Measurements from ENCODE around the gene MACROD2.

MACROD2 gene

DNA sequence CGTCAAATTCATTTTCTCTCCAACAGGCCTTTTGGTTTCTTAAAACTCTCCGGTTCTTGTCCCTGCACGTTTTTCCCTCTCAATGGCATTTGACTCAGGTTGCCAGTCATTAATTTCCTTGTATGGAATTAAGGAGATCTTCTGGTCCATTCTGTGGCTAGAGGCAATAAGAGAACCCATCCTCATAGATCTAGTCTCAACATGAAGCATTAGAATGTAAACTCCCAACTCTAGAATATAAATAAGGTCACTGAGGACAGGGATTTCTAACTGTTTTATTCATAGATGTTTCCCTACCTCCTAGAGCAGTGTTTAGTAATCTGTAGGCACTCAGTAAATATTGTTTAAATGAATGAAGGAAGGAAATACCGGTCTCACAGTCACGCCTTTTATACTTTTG is 527.3 kb downstream of the MACROD2 start:
- DNase-seq (ENCODE audit: low read depth, low spot score) = no peak

DNA sequence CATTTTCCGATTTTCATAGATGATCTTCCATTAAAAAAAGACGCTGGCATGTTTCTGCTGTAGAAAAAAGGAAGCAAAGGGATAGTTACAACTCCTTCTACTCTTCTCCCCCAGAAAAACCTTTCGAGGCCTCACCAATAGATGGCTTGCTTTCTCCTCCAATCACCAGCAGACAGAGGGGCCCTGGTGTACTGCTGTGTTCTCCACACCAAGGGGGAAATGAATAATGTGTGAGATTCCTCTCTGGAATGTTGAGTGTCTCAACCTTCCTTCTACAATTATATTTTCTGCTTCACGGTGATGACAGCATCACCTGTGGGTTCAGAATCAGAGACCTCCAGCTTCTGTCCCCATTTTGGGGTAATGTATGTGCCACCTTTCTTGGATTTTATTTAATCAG is 527.8 kb downstream of the MACROD2 start:
- no peak for DNase-seq (ENCODE audit: low read depth, low spot score)

DNA sequence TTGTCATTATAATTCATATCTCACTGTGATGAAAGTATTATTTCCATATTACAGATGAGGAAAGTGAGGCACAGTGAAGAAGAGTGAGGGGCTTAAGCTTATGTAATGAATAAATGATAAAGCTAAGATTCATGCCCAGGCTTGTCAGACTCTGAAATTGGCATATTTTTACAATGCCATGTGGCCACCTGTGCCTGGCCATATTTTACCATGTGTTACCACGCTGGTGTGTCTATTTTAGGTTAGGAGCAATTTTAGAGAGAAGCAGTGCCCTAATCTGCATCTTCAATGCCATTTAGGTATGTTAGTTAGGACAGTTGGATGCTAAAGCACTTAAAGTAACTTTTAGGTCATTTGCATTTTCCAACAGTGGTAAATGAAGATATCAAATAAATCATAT is 530.1 kb downstream of the MACROD2 start:
- no peak for DNase-seq (ENCODE audit: low read depth, low spot score)

DNA sequence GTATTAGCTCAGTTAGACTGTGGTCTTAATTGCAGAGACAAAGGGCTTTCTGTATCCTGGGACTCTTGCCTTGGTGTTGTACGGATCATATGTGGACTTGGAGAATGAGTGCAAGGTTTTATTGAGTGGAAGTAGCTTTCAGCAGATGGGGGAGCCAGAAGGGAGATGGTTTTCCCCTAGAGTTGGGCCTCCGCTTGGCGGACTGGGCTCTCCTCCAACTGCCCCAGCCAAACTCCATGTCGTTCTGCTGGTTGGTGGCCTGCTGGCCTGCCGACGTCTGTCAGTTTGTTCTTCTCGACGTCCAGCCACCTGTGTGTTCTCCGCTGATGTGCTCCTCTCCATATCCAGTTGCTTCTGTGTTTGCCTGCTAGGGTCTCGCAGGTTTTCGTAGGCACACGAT is 531.6 kb downstream of the MACROD2 start:
- DNase-seq (ENCODE audit: low read depth, low spot score) = no peak

DNA sequence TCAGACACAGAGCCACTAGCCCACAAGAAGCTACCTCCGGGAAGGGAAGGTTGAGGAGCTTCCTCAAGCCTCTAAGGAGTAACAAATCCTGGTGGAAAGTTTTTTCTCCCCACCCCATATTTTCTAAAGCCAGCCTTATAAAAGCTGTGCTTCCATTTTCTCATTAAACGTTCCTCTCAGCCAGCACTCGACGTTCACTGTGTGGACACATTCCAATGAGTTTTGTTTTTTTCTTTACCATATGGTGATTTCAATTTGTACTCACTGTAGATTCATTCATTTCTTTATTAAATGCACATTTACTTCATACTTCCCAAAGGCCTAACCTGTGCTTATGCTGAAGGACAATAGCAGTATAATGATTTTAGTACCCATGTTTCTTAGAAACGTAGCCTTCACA is 536.5 kb downstream of the MACROD2 start:
- DNase-seq (ENCODE audit: low read depth, low spot score) = no peak

DNA sequence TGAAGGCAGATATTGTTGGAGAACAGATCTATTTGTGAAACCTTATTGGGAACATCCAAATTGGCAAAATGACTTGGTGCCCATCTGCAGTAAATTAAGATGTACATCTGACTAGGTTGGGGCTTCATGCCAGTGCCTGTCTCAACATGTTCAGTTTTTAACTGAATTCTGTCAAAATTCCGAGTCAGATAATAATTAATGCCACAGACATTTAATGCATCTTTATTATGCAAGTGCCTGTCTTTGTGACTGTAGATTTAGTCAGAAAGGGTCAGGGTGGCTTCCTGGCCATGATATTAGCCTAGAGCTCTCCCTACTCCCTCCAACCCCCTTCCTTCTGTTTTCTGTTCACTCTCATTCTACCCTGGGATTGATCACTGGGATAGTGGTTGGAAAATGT is 541.4 kb downstream of the MACROD2 start:
- no peak for DNase-seq (ENCODE audit: low read depth, low spot score)

DNA sequence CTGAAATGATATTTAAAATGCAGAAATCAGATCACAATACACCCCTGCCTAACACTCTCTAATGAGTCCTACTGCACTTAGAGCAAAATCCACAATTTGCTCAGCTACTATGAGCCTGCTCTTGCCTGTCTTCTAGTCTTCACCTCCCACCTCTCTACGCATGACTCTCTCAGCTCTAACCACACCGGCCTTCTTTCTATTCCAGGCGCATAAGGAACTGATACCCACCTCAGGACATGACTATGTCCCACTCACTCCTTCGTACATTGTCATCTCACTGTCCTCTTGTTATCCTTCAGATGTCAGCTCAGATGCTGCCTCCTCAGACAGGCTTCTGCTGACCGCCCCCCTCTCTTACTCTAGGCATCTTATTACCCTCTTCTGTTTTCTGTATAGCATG is 543.1 kb downstream of the MACROD2 start:
- DNase-seq (ENCODE audit: low read depth, low spot score) = no peak

DNA sequence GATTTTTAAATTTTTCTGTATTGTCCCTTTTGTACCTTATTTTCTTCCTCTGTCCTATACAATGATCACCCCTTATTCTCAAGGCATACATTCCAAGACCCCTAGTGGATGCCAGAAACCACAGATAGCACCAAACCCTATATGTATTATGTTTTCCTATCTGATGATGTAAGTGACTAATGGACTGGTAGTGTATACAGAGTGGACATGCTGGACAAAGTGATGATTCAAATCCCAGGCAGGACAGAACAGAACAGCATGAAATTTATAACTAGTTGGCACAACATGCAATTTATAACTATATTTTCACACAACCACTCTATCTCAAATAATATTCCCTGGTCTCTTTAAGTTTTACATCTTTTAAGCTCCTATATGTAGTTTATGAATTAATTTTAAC is 547.7 kb downstream of the MACROD2 start:
- DNase-seq (ENCODE audit: low read depth, low spot score) = no peak

DNA sequence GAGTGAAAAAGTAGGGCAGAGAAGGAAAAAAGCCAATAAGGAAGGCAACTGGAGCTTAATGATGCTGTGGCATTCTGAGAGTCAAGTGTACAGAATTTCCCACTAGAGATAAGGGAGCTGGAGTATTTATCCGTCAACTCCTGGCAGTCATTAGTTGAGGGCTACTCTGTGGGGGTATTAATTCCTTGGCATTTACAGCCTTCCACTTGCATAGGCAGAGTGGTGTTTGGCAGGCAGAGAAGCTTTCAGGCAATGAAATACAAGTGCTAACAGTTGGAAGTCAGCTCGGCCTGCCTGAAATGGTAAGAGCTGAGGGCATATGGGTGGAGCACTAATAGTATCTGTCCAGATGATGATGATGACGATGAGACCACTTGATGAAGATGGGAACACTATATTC is 549.4 kb downstream of the MACROD2 start:
- no peak for DNase-seq (ENCODE audit: low read depth, low spot score)

DNA sequence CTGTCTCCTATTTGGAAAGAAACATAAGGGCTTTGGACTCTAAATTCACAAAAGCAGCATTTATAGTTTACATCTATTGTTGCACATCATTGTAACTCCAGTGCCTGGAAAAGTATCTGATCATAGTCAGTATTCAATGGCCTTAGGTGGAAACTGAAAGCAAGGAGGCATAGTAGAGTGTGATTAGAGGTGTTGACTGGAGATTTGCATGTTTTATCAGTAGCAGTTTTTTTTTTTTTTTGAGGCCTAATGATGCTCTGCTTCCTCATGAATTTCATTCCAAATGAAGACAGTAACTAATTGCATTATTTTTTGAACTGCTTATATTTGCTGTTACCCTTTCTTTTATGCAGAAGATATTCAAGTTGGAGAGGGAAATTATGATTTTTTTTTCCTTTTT is 555.3 kb downstream of the MACROD2 start:
- no peak for DNase-seq (ENCODE audit: low read depth, low spot score)

DNA sequence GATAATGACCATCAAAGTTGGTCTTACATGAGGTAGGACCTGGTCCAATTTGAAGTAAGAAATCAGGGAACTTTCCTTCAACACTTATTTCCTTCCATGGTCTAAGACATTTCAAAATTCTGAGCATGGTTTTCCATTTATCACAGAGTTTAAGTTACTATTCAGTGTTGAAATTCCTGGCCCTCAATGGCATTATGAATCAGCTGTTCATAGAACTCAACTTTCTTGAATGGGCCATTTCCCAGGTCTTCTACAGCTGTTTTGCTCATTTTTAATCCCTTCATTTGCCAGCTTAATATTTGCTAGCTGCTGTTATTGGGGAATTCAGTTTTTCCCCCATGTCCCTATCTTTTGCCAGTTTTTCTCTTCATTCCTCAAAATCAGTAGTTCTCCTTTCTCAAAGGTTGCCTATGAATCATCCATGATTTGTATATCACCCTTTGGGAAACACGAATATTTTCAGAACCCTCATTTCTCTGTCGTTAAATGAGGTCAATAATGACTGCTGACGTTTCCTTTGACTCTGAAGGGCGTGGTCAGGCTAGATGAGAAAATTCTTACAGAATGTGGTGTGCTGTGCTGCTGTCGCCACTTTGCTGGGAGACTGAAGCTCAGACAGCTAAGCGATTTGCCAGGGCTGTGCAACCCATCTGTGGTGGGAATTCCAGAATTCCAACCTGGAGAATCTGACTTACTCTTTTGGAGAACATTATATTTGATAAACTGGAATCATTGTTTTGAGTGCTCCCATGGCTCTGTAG is 558.6 kb downstream of the MACROD2 start:
- no peak for DNase-seq (ENCODE audit: low read depth, low spot score)

DNA sequence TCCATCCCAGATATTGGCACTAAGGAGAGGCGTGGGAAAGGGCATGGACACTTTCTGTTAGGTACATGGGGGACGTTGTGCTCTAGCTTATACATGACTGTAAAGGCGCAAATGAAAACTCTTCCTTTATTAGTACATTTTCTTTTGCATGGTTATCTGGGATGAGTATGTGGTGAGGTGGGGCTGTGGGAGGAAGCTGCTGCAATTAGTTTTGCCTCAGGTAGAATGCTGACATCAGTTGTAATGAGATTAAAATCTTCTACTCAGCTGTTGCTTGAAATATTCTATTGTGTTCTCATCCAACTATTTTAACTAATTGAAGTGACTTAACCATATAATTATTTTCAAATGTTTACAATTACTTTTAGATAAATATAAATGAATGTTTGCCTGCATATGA is 560.4 kb downstream of the MACROD2 start:
- DNase-seq (ENCODE audit: low read depth, low spot score) = no peak

DNA sequence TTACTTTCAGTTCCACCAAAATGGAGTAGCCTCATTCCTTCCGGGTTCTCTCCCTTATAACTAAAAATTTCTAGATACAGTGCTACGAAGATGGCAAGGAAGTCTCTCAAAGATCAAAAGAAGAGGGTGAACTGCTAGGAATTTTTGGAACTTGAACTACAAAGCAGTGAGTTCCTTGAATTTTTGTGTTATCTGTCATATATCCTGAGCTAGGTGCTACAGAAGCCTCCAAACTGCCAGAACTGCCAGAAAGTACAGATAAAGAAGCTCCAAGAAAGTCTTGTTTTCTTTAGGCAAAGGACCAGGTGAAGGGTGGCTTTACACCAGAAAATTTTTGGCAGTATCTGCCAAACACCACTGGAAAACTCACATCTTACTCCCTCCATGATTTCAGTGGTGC is 560.9 kb downstream of the MACROD2 start:
- no peak for DNase-seq (ENCODE audit: low read depth, low spot score)

DNA sequence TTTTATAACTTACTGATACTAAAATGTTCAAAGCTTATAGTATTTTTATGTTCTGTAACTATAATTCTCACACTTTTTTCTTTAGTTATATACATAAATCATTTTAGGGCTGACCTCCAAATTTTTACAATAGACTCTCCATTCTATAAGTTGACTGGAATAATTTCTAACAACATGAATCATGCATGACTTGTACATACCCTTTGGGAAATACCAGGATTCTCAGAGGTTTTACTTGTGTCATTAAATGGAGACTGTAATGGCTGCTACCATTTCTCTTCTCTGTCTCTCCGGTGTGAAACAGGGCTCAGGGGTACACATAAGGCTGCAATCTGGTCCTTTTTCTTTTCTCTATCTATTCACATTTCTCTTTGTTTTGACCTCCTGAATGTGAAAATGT is 564.3 kb downstream of the MACROD2 start:
- no peak for DNase-seq (ENCODE audit: low read depth, low spot score)

DNA sequence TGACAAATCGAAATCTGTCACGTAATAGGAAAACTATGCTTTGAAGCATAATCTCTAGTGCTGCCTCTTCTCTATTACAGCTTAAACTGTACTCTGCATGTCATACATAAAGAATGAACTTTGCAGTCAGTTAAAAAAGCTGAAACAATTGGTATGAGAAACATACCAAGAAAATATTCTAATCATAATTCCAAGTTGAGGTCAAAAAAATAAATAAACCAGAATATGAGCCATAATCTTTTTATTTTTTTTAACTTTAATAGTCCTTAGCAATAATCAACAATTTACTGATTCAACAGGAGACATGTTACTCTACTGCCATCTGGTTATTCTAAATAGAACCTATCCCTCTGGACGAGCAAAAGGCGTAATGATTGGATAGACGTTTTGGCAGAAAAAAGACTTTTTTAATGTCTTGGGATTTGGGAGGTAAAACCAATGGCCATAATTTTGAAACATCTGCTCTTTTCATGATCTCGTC is 566.5 kb downstream of the MACROD2 start:
- DNase-seq (ENCODE audit: low read depth, low spot score) = no peak

DNA sequence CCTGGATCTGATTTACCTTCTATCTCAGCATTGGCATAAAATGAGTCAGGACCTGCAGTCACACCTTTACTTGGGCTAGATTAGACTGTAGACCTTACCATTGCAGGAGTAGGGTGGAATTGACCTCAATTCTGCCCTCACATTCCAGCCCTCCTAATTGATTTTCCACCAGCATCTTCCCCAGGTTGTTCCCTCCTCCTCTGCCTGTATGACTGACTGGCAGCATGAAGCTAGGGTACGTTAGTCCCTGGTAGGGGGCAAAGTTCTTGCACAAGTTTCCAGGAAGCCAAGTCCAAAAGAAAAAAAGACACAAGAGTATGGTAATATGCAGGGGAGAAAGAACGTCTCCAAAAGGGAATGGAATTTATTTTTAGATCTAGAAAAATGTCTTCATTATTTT is 567.7 kb downstream of the MACROD2 start:
- DNase-seq (ENCODE audit: low read depth, low spot score) = no peak

DNA sequence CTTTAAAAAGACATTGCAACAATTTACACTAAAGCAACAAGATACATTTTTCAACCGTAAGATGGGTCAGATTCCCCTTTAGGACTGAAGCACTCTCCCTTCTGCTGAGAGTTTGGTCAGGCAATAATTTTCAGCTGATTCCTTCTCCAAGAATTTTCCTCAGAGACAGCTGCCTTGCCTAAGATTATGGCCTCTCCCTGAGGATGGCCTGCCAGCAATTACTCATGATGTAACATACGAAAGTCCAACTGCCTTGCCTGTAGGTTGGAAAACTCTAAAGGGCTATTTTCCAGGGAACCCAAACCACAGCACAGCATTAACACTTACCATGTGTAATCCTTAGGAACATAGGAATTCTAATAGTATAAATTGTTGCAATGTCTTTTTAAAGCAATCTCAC is 571.2 kb downstream of the MACROD2 start:
- no peak for DNase-seq (ENCODE audit: low read depth, low spot score)

DNA sequence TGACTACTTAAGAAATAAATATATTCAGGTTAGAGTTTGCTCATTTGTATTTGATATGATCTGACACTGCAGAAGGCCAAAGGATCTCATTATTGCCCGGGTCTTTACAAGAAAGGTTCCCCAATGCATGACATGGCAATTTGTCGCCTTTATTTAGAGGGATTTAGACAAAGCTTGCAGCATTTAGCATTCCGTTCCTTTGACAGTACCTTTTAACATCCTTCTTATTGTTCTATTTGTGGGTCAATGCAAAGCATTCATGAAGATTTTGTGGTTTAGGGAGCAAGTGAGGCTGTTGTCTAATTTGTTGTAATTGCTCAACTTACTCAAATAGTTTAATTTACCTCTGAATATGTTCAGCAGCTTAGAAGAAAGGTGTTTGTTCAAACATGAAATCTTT is 572.9 kb downstream of the MACROD2 start:
- no peak for DNase-seq (ENCODE audit: low read depth, low spot score)

DNA sequence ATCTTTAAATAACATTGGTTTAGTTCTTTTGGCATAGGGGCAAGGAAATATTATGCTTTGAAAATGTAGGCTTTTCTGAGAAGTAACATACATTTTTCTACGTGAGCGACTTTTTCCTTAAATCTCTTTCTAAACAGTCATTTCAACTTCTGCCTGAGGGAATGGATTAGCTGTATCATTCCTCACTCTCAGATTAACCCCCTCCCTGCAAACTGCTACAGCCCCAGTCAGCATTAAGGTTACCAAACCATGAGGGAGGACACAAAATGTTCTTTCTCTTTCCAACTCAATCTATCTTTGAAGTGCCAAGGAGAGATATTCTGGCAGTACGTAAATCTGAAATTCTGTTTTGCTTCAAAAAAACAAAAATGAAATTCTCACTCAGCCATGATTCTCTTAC is 573.4 kb downstream of the MACROD2 start:
- DNase-seq (ENCODE audit: low read depth, low spot score) = no peak

DNA sequence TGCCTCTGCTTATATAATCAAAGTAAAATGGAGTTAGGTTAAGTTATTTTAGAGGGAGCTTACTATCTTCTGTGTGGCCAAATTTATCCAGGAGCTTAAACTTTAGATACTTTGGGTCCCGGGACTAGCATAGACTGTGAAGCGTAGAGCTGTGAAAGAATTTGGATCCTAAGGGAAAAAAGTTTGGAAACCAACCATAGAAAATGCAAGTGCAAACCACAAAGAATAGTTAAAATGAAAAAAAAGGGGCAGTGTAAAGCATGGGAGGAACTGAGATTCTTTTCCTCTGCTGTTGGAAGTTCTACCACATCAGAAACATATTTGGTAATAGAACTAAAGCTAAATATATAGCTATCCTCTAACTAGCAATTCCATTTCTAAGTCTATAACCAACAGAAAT is 574.3 kb downstream of the MACROD2 start:
- DNase-seq (ENCODE audit: low read depth, low spot score) = no peak

DNA sequence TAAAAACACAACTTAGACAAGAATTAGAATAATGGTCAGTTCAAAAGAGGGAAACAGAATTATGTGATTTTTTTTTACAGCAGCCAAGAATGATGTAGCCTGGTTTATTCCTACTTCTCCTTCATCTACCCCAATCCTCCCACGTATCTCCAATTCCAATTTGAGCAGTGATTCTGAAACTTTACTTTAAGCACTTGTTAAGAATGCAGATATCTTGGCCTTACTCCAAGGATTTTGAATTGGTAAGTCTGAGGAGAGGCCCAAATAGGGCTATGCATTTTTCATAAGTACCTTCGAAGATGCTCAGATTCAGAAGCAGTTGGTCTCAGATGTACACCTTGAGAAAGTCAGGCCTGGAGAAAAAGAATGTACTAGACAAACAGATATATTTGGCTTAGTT is 575.5 kb downstream of the MACROD2 start:
- no peak for DNase-seq (ENCODE audit: low read depth, low spot score)

DNA sequence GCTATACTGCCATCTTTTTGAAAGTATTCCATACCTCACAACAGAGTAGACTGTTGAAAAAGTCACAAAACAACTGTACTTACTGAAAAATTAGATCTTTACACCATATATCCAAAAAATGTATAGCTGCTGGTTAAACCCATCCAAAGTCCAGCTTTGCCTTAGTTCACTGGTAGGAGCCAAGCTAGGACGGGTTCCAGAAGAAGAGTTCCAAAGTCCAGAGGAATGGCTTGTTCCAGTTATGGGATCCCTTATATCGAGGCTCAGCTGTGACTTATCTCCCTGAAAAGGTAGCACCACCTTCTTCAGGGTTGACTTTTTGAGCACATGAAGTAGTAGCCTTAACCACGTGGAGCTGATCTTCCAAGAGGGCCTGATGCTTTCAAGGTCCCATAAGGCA is 578.4 kb downstream of the MACROD2 start:
- DNase-seq (ENCODE audit: low read depth, low spot score) = no peak

DNA sequence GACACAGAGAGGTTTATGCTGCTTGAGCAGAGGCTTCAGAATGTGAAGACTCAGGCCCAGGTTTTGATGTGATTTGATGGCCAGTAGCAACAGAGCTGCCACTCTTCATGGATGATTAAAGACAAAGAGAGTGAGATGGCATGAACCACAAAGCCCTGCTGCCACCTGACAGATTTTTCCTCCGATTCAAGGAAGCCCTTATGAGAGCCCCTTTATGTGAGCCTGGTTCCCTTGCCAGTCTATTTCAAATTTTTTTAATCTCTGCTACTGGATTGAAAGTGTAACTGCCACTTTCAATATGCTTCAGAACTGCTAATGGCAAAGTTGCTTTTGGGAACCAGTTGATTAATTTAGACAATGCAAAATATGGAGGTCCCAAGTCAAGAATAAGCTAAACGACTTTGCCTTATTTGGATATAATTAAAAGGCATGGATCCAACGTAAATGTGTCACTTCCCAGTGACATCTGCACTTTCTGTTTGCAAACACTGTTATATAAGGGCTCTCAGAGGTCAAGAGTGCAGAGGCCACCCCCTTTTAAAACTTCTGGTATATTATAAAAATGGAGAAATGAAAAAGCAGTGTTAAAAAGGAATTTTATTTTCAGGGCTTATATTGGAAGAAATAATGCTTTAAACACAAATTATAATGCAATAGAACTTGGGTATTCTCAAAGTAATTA is 581.0 kb downstream of the MACROD2 start:
- no peak for DNase-seq (ENCODE audit: low read depth, low spot score)
